GM23248 (cell line): Measurements from ENCODE around the gene NTRK2. TPM values are rescaled to one million over a fixed set of nuclear protein-coding genes. Genes with fewer than 3 reads are reported as not detected.

Experiments used
- DNase-seq: peaks from one replicate; pipeline ENCODE4 v3.0.0-alpha.2; 2015
- H2AFZ ChIP-seq: fragments of 200-600 bp; sonication (generic); 2 replicates; pipeline ENCODE4 v1.6.1; 2016; ENCODE audit warnings: antibody characterized with exemption
- H3F3A ChIP-seq: fragments of 200-600 bp; sonication (generic); 2 replicates; pipeline ENCODE4 v1.6.1; 2016; ENCODE audit warnings: mild to moderate bottlenecking, antibody characterized with exemption, mixed run types; ENCODE audit not compliant: insufficient read depth
- H3K27ac ChIP-seq: fragments of 200-600 bp; sonication (generic); 2 replicates; pipeline ENCODE4 v1.5.1; 2016; ENCODE audit warnings: mild to moderate bottlenecking
- H3K27me3 ChIP-seq: fragments of 200-600 bp; sonication (generic); replicated peaks from 2 replicates; pipeline ENCODE4 v1.6.1; 2016; ENCODE audit warnings: mild to moderate bottlenecking; ENCODE audit not compliant: insufficient read depth
- H3K36me3 ChIP-seq: fragments of 200-600 bp; sonication (generic); 2 replicates; pipeline ENCODE4 v1.6.1; 2016; ENCODE audit warnings: low read depth, mild to moderate bottlenecking
- H3K4me1 ChIP-seq: fragments of 200-600 bp; sonication (generic); 2 replicates; pipeline ENCODE4 v1.6.1; 2016; ENCODE audit warnings: mild to moderate bottlenecking; ENCODE audit not compliant: insufficient read depth
- H3K4me2 ChIP-seq: fragments of 200-600 bp; sonication (generic); one replicate; pipeline ENCODE4 v1.6.1; 2016; ENCODE audit warnings: mild to moderate bottlenecking; ENCODE audit not compliant: unreplicated experiment
- H3K4me3 ChIP-seq: fragments of 200-600 bp; sonication (generic); 2 replicates; pipeline ENCODE4 v1.5.1; 2016; ENCODE audit warnings: mild to moderate bottlenecking
- H3K79me2 ChIP-seq: fragments of 200-600 bp; sonication (generic); 2 replicates; pipeline ENCODE4 v1.6.1; 2016; ENCODE audit warnings: mild to moderate bottlenecking; ENCODE audit not compliant: insufficient read depth
- H3K9ac ChIP-seq: fragments of 200-600 bp; sonication (generic); 2 replicates; pipeline ENCODE4 v1.6.1; 2016; ENCODE audit warnings: mild to moderate bottlenecking
- H3K9me2 ChIP-seq: fragments of 200-600 bp; sonication (generic); 2 replicates; pipeline ENCODE4 v1.6.1; 2016; ENCODE audit warnings: mixed run types, mild to moderate bottlenecking, moderate library complexity; ENCODE audit not compliant: insufficient read depth
- H3K9me3 ChIP-seq: fragments of 200-600 bp; sonication (generic); one replicate; pipeline ENCODE4 v1.6.1; 2017; ENCODE audit warnings: low read depth
- H4K20me1 ChIP-seq: fragments of 200-600 bp; sonication (generic); 2 replicates; pipeline ENCODE4 v1.6.0; 2016; ENCODE audit not compliant: insufficient read depth
- EZH2 ChIP-seq: fragments of 200-600 bp; sonication (generic); IDR thresholded peaks from 2 replicates; pipeline ENCODE4 v1.6.1; 2018; ENCODE audit warnings: antibody characterized with exemption, mild to moderate bottlenecking; ENCODE audit not compliant: insufficient read depth, poor library complexity, severe bottlenecking
- EZH2phosphoT487 ChIP-seq: fragments of 200-600 bp; sonication (generic); IDR thresholded peaks from 2 replicates; pipeline ENCODE4 v1.6.1; 2018; ENCODE audit warnings: antibody characterized with exemption, moderate library complexity, mild to moderate bottlenecking, low read depth; ENCODE audit not compliant: insufficient read depth
- WGBS, 2 experiments: methylation state at CpG; one replicate each; pipeline ENCODE4 v1.1.6; 2015 to 2017; ENCODE audit warnings: low lambda C conversion rate in 2 of 2, low coverage in 1 of 2; ENCODE audit errors: missing lambda C conversion rate in 2 of 2; 5-methylcytosine and 5-hydroxymethylcytosine counted together
- in situ Hi-C: fragments of 300-500 bp; cut with MboI; formaldehyde crosslinking; loops from 2 replicates; pipeline ENCODE4 v1.15.0; 2020
- polyA plus RNA-seq: library from polyadenylated mRNA; unstranded; fragments of >200 nt; fragmentation: Nextera tagmentation; extraction: Ambion mirVana; gene quantifications from 2 replicates; pipeline ENCODE4 v1.2.1, GENCODE V29; 2016
- total RNA-seq: library from RNA; depleted of rRNA; stranded (reverse); fragments of >200 nt; shearing (Covaris generic); gene quantifications from 2 replicates; pipeline ENCODE4 v1.2.3, GENCODE V29; 2014

Gene NTRK2
- total and polyA plus RNA-seq, 2 experiments from 2014 or later: not detected

DNA sequence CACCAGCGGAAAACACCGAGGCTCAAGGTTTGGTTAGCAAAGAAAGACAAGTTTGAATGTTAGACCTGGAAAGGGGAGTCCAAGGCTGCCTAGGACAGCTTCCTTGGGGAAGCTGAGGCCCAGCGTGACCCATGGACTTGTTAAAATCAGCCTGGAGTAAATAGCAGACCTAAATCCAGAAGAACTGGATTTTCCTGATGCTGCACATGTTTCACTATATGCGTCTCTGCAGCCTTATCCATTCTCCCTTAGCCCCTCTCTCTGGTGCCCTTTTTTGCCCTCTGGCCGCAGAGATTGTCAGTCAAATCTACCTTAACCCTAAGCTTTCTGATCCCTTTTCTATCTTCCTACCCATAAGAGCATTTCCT, 119.9 kb downstream of the NTRK2 start:
- TF ChIP-seq EZH2phosphoT487 (no peak), EZH2 (no peak)
- Histone ChIP-seq H3K4me1 (no peaks in the 10 kb centered on the region), H3K27me3 (no peaks in the 10 kb centered on the region; the same call in none of the 2 replicates), H3K4me2 (no peak overlapping the region), H3F3A (no peaks in the 10 kb centered on the region), H2AFZ (no peak overlapping the region), H4K20me1 (no peaks in the 10 kb centered on the region), H3K4me3 (no peak overlapping the region), H3K9me3 (no peaks in the 10 kb centered on the region), H3K9me2 (no peaks in the 10 kb centered on the region), H3K79me2 (no peaks in the 10 kb centered on the region), H3K9ac (no peak overlapping the region), H3K36me3 (no peaks in the 10 kb centered on the region), H3K27ac (no peak overlapping the region)
- in situ Hi-C loops: no loop called here
- WGBS, 2 experiments: 60 to 66% methylated on average over 5 of the region's 5 CpGs
- DNase-seq: no peak

GRCh38 chr9:84791643-84792042, 122.1 kb downstream of the NTRK2 start:
- H3K27ac ChIP-seq: no peak overlapping the region
- H3K9me3 ChIP-seq: no peaks in the 10 kb centered on the region
- H3K4me1 ChIP-seq: no peaks in the 10 kb centered on the region
- H3K4me2 ChIP-seq: no peak overlapping the region
- H3K36me3 ChIP-seq: no peaks in the 10 kb centered on the region
- H2AFZ ChIP-seq: no peak overlapping the region
- 36 to 42% methylated on average over 2 of the region's 2 CpGs for WGBS, 2 experiments
- no peak overlapping the region for H3K9ac ChIP-seq
- TF ChIP-seq EZH2 (no peak), EZH2phosphoT487 (no peak)
- no peaks in the 10 kb centered on the region for H3F3A ChIP-seq
- no peaks in the 10 kb centered on the region for H3K79me2 ChIP-seq
- DNase-seq: no peak
- in situ Hi-C loops: no loop called here
- H3K27me3 ChIP-seq: no peaks in the 10 kb centered on the region; the same call in 1 of the 2 replicates
- no peak overlapping the region for H3K4me3 ChIP-seq
- H3K9me2 ChIP-seq: no peaks in the 10 kb centered on the region
- H4K20me1 ChIP-seq: no peaks in the 10 kb centered on the region

DNA sequence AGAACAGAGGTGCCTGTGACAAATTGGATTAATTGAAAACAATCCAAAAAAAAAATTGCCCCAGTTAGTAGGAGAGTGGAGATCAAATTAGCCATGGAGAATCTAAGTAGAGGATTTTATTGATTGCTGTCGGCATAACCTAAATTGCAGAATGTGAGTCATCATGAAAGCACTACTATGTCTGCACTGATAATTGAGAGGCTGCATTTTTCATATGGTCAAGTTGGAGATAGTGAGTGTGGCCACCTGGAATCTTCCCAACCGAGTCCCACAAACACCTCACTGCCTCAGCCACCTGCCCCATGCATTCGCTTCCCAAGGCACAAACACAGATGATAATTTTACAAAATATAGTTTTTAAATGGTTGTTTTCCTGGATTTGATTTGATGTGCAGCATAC, 123.7 kb downstream of the NTRK2 start:
- Histone ChIP-seq H3K27me3 (no peaks in the 10 kb centered on the region; the same call in 1 of the 2 replicates), H2AFZ (no peak overlapping the region), H3K4me2 (no peak overlapping the region), H4K20me1 (no peaks in the 10 kb centered on the region), H3K4me3 (no peak overlapping the region), H3K9me3 (no peaks in the 10 kb centered on the region), H3K79me2 (no peaks in the 10 kb centered on the region), H3K36me3 (no peaks in the 10 kb centered on the region), H3K27ac (no peak overlapping the region), H3K9ac (no peak overlapping the region), H3F3A (no peaks in the 10 kb centered on the region), H3K9me2 (no peaks in the 10 kb centered on the region), H3K4me1 (no peaks in the 10 kb centered on the region)
- in situ Hi-C loops: no loop called here
- TF ChIP-seq EZH2: no peak
- TF ChIP-seq EZH2phosphoT487: no peak
- 49 to 50% methylated on average over 3 of the region's 3 CpGs for WGBS, 2 experiments
- DNase-seq: no peak

DNA sequence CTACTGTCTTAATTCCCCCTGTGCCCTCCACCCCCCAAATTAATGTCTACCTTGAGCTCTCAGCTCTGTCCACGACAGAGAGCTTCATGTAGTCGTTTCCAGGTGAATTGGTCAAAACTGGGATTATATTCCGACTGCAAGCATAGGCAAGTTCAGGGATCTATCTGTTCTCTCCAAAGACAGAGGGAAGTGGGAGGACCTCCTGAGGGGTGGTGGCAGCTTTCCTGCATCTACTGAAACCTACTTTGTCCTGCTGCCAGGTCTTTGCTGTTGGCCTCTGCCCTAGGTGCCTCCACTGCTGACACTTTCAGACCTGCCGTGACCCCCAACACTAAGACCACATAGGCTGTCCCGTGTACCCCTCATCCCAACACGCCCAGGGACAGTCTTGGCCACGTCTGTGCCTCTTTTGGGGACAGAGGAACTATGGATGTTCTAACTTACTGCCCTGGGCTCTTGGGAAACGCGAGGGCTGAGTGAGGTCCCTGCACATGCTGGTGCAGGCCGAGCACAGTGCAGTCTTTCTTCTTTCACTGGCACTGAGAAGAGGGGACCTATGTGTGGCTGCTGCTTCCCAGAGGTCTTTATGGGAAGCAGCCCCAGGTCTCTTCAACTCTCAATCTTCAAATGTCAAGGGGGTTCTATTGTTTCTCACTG, 125.6 kb downstream of the NTRK2 start:
- in situ Hi-C loops: no loop called here
- Histone ChIP-seq H3K36me3 (no peaks in the 10 kb centered on the region), H4K20me1 (no peaks in the 10 kb centered on the region), H3K9ac (no peak overlapping the region), H3K9me2 (no peaks in the 10 kb centered on the region), H3K27ac (no peak overlapping the region), H3K79me2 (no peaks in the 10 kb centered on the region), H3K27me3 (no peaks in the 10 kb centered on the region), H3K4me3 (no peak overlapping the region), H3F3A (no peaks in the 10 kb centered on the region), H3K4me1 (no peaks in the 10 kb centered on the region), H2AFZ (no peak overlapping the region), H3K9me3 (no peaks in the 10 kb centered on the region), H3K4me2 (no peak overlapping the region)
- 47 to 50% methylated on average over 10 of the region's 10 CpGs for WGBS, 2 experiments
- DNase-seq: no peak
- no peak for TF ChIP-seq EZH2phosphoT487
- no peak for TF ChIP-seq EZH2
